ENCODE data around the gene ITPK1.

DNA sequence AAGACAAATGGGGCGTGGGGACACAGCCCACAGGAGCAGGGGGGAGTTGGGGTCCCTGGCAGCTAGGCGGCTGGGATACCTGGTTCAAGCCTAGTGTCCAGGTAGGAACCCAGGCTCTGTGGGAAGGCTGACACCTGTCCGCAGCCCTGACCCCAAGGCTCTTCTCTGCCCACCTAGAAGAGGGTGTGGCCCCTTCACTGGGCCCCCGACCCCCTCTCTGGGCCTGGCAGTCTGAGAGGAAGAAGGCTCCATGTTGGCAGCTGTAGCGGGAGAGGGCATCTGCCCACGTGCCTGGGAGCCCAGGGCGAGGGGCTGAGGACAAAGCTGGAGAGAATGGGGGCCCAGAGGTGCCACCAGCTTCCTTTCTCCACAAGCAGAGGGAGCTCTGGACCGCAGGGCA is 182.2 kb downstream of the ITPK1 start:
- TF ChIP-seq CTCF (IDR thresholded peaks at IDR 0.05) = no peak
- no peak for TF ChIP-seq POLR2AphosphoS5 (IDR thresholded peaks at IDR 0.05; ENCODE audit: low read depth, low read length)
- TF ChIP-seq TCF7L2 (IDR thresholded peaks at IDR 0.05; ENCODE audit: low read depth, low read length) = no peak

Data from Panc1 (cell line).